Stimulated activated CD4-positive, alpha-beta T cell treated with anti-CD3 and anti-CD28 coated beads, Interleukin-2, amount 100 ng/mL, for 48 hours (primary cell): ENCODE measurements around the gene NLGN3.
"Not testable (repeated sequence)": the region's sequence is repeated elsewhere in the genome, so short reads cannot be mapped to it uniquely, and the experiment has no call there.

Source experiments
- DNase-seq, 2 donors: peaks; one replicate each; pipeline ENCODE4 v3.0.0-alpha.2; 2020

The NLGN3 gene

GRCh38 chrX:71173440-71173839, 28.8 kb downstream of the NLGN3 start:
- no peak for DNase-seq

GRCh38 chrX:71174795-71175194, 30.2 kb downstream of the NLGN3 start:
- DNase-seq, result no peak

GRCh38 chrX:71175531-71175930, 30.9 kb downstream of the NLGN3 start:
- DNase-seq, result no peak

GRCh38 chrX:71177327-71177726, 32.7 kb downstream of the NLGN3 start:
- no peak for DNase-seq

- DNase-seq, result peak; percentile 19 to 44
These were observed 34.3 kb downstream of the NLGN3 start for GRCh38 chrX:71178908-71179307.

GRCh38 chrX:71180579-71181265, 36.1 kb downstream of the NLGN3 start:
- DNase-seq, result not testable (repeated sequence)

- DNase-seq, result peak in 1 of 2 donors; percentile 40
These were observed 36.9 kb downstream of the NLGN3 start for GRCh38 chrX:71181558-71181909.

GRCh38 chrX:71181910-71182799, 37.5 kb downstream of the NLGN3 start:
- DNase-seq, result peak; percentile 63 to 69

GRCh38 chrX:71182871-71183270, 38.2 kb downstream of the NLGN3 start:
- no peak for DNase-seq

GRCh38 chrX:71183341-71183740, 38.7 kb downstream of the NLGN3 start:
- no peak for DNase-seq

GRCh38 chrX:71184092-71184491, 39.5 kb downstream of the NLGN3 start:
- no peak for DNase-seq

- no peak for DNase-seq
These were observed 40.3 kb downstream of the NLGN3 start for GRCh38 chrX:71184803-71185495.

GRCh38 chrX:71191248-71191647, 46.6 kb downstream of the NLGN3 start:
- no peak for DNase-seq

- no peak for DNase-seq
These were observed 51.5 kb downstream of the NLGN3 start for GRCh38 chrX:71195964-71196649.

- DNase-seq, result no peak
These were observed 53.4 kb downstream of the NLGN3 start for GRCh38 chrX:71198066-71198465.

- no peak for DNase-seq
These were observed 54.8 kb downstream of the NLGN3 start for GRCh38 chrX:71199252-71200008.

GRCh38 chrX:71210816-71211215, 66.2 kb downstream of the NLGN3 start:
- no peak for DNase-seq

- no peak for DNase-seq
These were observed 67.9 kb downstream of the NLGN3 start for GRCh38 chrX:71212536-71212935.

- DNase-seq, result no peak
These were observed 69.5 kb downstream of the NLGN3 start for GRCh38 chrX:71214152-71214551.

- DNase-seq, result no peak
These were observed 70.1 kb downstream of the NLGN3 start for GRCh38 chrX:71214604-71215337.

GRCh38 chrX:71215338-71215912, 70.8 kb downstream of the NLGN3 start:
- DNase-seq, result no peak
